A673 (cell line): ENCODE data around the gene KIR2DL1. TPM values are rescaled to one million over a fixed set of nuclear protein-coding genes. Genes with fewer than 3 reads are reported as not detected.
"Not testable (repeated sequence)": the region's sequence is repeated elsewhere in the genome, so short reads cannot be mapped to it uniquely, and the experiment has no call there.

ENCODE experiments used
- BruUV-seq: library from RNA; stranded (reverse); fragments of 400-500 nt; replicated peaks from 2 replicates; lab custom pipeline; 2021; lab: Mats Ljungman, UMichigan
- CTCF ChIA-PET: fragments of 300-600 bp; sonication (Branson Sonifier 250); formaldehyde crosslinking; loops from one replicate; lab custom pipeline; 2022; ENCODE audit warnings: antibody characterized with exemption; lab: Charles Lee
- POLR2A ChIA-PET: fragments of 300-600 bp; sonication (Branson Sonifier 250); formaldehyde crosslinking; loops from one replicate; lab custom pipeline; 2022; ENCODE audit warnings: antibody characterized with exemption; ENCODE audit not compliant: low non-redundant PET; lab: Charles Lee
- DNase-seq: peaks from one replicate; pipeline ENCODE4 v3.0.0-alpha.2; 2015; ENCODE audit warnings: low spot score
- H3K27ac ChIP-seq: fragments of 200-600 bp; sonication (generic); 2 replicates; pipeline ENCODE4 v1.5.1; 2016; ENCODE audit warnings: mixed run types, low read depth, mild to moderate bottlenecking, mixed read lengths, antibody characterized with exemption, low read length; ENCODE audit not compliant: poor library complexity, severe bottlenecking
- H3K27me3 ChIP-seq: fragments of 200-600 bp; sonication (generic); replicated peaks from 2 replicates; pipeline ENCODE4 v1.6.1; 2017; ENCODE audit warnings: mixed run types, low read depth, mild to moderate bottlenecking, mixed read lengths, antibody characterized with exemption, low read length; ENCODE audit not compliant: insufficient read depth, poor library complexity
- H3K36me3 ChIP-seq: fragments of 200-600 bp; sonication (generic); 2 replicates; pipeline ENCODE4 v1.6.1; 2016; ENCODE audit warnings: mixed run types, mild to moderate bottlenecking, mixed read lengths, antibody characterized with exemption, low read length; ENCODE audit not compliant: insufficient read depth, poor library complexity, severe bottlenecking
- H3K4me1 ChIP-seq: fragments of 200-600 bp; sonication (generic); 2 replicates; pipeline ENCODE4 v1.6.1; 2017; ENCODE audit warnings: mixed run types, mild to moderate bottlenecking, mixed read lengths, antibody characterized with exemption, low read length; ENCODE audit not compliant: insufficient read depth, poor library complexity, severe bottlenecking
- H3K4me3 ChIP-seq: fragments of 200-600 bp; sonication (generic); 2 replicates; pipeline ENCODE4 v1.5.1; 2016; ENCODE audit warnings: low read depth, mixed run types, mild to moderate bottlenecking, mixed read lengths, low read length; ENCODE audit not compliant: poor library complexity, severe bottlenecking
- H3K9me3 ChIP-seq: fragments of 200-600 bp; sonication (generic); 2 replicates; pipeline ENCODE4 v1.6.1; 2016; ENCODE audit warnings: mixed run types, low read depth, mild to moderate bottlenecking, mixed read lengths, antibody characterized with exemption, low read length; ENCODE audit not compliant: poor library complexity, severe bottlenecking
- EZH2 ChIP-seq: fragments of 200-600 bp; sonication (generic); IDR thresholded peaks from 2 replicates; pipeline ENCODE4 v1.6.1; 2017; ENCODE audit warnings: borderline replicate concordance, low read depth, mild to moderate bottlenecking, mixed read lengths, antibody characterized with exemption, low read length; ENCODE audit not compliant: poor library complexity, severe bottlenecking
- intact Hi-C: fragments of 100-400 bp; cut with micrococcal nuclease; formaldehyde crosslinking; loops from one replicate; pipeline ENCODE4 v1.10.0; 2022; ENCODE audit not compliant: unreplicated experiment
- total RNA-seq: library from RNA; stranded (reverse); gene quantifications from 2 replicates; pipeline ENCODE4 v1.2.3, GENCODE V29; 2021
- TF ChIP-seq, protein P1 (sequence below): fragments of 300-800, 200-600 bp; sonication (generic); conservative IDR thresholded peaks from 2 replicates; pipeline ENCODE4 v1.5.1; 2017; ENCODE audit warnings: low read depth, mild to moderate bottlenecking, antibody characterized with exemption, low read length, moderate library complexity, mixed read lengths

The KIR2DL1 gene
- total RNA-seq, 1 experiment from 2014 or later: not detected

- no peaks in the 10 kb centered on the region for H3K9me3 ChIP-seq
- no TSS peak for BruUV-seq
- H3K4me3 ChIP-seq: no peak overlapping the region
- no peaks in the 10 kb centered on the region for H3K36me3 ChIP-seq
- no peaks in the 10 kb centered on the region for H3K4me1 ChIP-seq
- ChIA-PET CTCF (no interaction called here), POLR2A (interaction anchor here (0.6 kb wide), 1 partner anchor 338 kb away, joined by 3 read pairs; no protein-coding TSS in a partner anchor)
- DNase-seq: no peak
- intact Hi-C loops: no loop called here
- TF ChIP-seq EZH2: no peak
- TF ChIP-seq, protein P1, sequence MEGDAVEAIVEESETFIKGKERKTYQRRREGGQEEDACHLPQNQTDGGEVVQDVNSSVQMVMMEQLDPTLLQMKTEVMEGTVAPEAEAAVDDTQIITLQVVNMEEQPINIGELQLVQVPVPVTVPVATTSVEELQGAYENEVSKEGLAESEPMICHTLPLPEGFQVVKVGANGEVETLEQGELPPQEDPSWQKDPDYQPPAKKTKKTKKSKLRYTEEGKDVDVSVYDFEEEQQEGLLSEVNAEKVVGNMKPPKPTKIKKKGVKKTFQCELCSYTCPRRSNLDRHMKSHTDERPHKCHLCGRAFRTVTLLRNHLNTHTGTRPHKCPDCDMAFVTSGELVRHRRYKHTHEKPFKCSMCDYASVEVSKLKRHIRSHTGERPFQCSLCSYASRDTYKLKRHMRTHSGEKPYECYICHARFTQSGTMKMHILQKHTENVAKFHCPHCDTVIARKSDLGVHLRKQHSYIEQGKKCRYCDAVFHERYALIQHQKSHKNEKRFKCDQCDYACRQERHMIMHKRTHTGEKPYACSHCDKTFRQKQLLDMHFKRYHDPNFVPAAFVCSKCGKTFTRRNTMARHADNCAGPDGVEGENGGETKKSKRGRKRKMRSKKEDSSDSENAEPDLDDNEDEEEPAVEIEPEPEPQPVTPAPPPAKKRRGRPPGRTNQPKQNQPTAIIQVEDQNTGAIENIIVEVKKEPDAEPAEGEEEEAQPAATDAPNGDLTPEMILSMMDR: no peak
- H3K27ac ChIP-seq: no peak overlapping the region
- H3K27me3 ChIP-seq: peaks cover 37% of the 10 kb centered on the region
Measured at GRCh38 chr19:54731191-54731590, 38.4 kb upstream of the KIR2DL1 start.

DNA sequence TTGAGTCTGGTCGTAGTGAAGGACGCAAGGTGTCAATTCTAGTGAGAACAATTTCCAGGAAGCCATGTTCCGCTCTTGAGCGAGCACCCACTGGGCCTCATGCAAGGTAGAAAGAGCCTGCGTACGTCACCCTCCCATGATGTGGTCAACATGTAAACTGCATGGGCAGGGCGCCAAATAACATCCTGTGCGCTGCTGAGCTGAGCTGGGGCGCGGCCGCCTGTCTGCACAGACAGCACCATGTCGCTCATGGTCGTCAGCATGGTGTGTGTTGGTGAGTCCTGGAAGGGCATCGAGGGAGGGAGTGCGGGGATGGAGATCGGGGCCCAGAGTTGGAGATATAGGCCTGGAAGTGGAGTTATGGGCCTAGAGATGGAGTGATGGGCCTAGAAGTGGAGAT lies 31.3 kb upstream of the KIR2DL1 start, which contains the start of gene KIR2DL3:
KIR2DL3 (plus strand) TSS at position 208 of the 400 bp plus-strand sequence; CDS start at position 241, 33 bp downstream.
- H3K27me3 ChIP-seq, H3K4me1 ChIP-seq, POLR2A ChIA-PET, H3K36me3 ChIP-seq, H3K27ac ChIP-seq, H3K4me3 ChIP-seq, H3K9me3 ChIP-seq, DNase-seq, CTCF ChIA-PET, BruUV-seq: not testable (repeated sequence)
- intact Hi-C loops: loop anchor here (5.0 kb wide), 1 partner anchor 109 kb away; no protein-coding TSS in a partner anchor

DNA sequence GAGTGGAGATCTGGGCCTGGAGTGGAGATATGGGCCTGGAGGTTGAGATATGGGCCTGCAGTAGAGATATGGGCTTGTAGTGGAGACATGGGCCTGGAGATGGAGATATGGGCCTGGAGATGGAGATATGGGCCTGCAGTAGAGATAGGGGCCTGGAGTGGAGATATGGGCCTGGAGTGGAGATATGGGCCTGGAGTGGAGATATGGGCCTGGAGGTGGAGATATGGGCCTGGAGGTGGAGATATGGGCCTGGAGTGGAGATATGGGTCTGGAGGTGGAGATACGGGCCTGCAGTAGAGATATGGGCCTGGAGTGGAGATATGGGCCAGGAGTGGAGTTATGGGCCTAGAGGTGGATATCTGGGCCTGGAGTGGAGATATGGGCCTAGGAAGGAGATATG lies 30.9 kb upstream of the KIR2DL1 start:
- ChIA-PET CTCF (no interaction called here), POLR2A (no interaction called here)
- BruUV-seq: no TSS peak
- H3K27ac ChIP-seq: no peak overlapping the region
- H3K36me3 ChIP-seq: no peaks in the 10 kb centered on the region
- peaks cover 4% of the 10 kb centered on the region for H3K27me3 ChIP-seq
- no peak for DNase-seq
- H3K4me3 ChIP-seq: no peak overlapping the region
- no peak for TF ChIP-seq EZH2
- TF ChIP-seq, protein P1: no peak
- H3K9me3 ChIP-seq: no peaks in the 10 kb centered on the region
- no peaks in the 10 kb centered on the region for H3K4me1 ChIP-seq
- intact Hi-C loops: loop anchor here (5.0 kb wide), 1 partner anchor 109 kb away; no protein-coding TSS in a partner anchor
